K562 (cell line): ENCODE measurements around the gene DPEP2. TPM values are rescaled to one million over a fixed set of nuclear protein-coding genes. Genes with fewer than 3 reads are reported as not detected.
A peak's percentile ranks its signal among the peaks of the same experiment; 100 is the strongest.

Experiments
- ARNT ChIP-seq, 2 experiments: fragments of 450-650 bp; IDR thresholded peaks; 2 replicates each; pipeline ENCODE4 v1.6.1; 2016; ENCODE audit warnings: mild to moderate bottlenecking in 1 of 2
- CREB1 ChIP-seq, 2 experiments: sonication (generic) in 1 of 2; formaldehyde crosslinking in 1 of 2; IDR thresholded peaks; 2 replicates each; pipeline versions ENCODE4 v1.6.1 to v1.8.0; 2012 to 2022; ENCODE audit warnings: inconsistent platforms in 1 of 2, mild to moderate bottlenecking in 1 of 2, missing genetic modification reagents in 1 of 2, moderate library complexity in 1 of 2
- KAT2B ChIP-seq: IDR thresholded peaks from one replicate; pipeline ENCODE4 v1.6.1; 2012; ENCODE audit warnings: low read depth, mild to moderate bottlenecking, control low read depth, inconsistent platforms, low read length, moderate library complexity
- KLF1 ChIP-seq: fragments of 450-650 bp; IDR thresholded peaks from 2 replicates; pipeline ENCODE4 v1.6.1; 2016; ENCODE audit warnings: missing genetic modification characterization, missing compliant biosample characterization
- KLF13 ChIP-seq: fragments of 450-650 bp; IDR thresholded peaks from 2 replicates; pipeline ENCODE4 v1.6.1; 2016; ENCODE audit warnings: missing genetic modification characterization, low read depth, mild to moderate bottlenecking, missing compliant biosample characterization, moderate library complexity, borderline replicate concordance
- MYC ChIP-seq, 2 experiments: fragments of 250-450 bp in 1 of 2; sonication (Bioruptor Pico) in 1 of 2; IDR thresholded peaks; 2 replicates each; pipeline versions ENCODE4 v1.5.1 to v1.6.1; 2012 to 2021; ENCODE audit warnings: low read depth in 2 of 2, borderline replicate concordance in 1 of 2, improper control_type of control experiment in 1 of 2, low read length in 1 of 2, mild to moderate bottlenecking in 1 of 2, moderate library complexity in 1 of 2
- PHF20 ChIP-seq: fragments of 450-650 bp; IDR thresholded peaks from 2 replicates; pipeline ENCODE4 v1.6.1; 2018; ENCODE audit not compliant: partially characterized antibody
- RBFOX2 ChIP-seq: fragments of 200-400 bp; formaldehyde crosslinking; IDR thresholded peaks from 2 replicates; pipeline ENCODE4 v1.6.1; 2017; ENCODE audit warnings: low read depth, mild to moderate bottlenecking, low read length, moderate library complexity
- SMAD3 ChIP-seq: fragments of 450-650 bp; formaldehyde crosslinking; conservative IDR thresholded peaks from 2 replicates; pipeline ENCODE4 v1.4.0; 2020; ENCODE audit warnings: mild to moderate bottlenecking
- SMC3 ChIP-seq: conservative IDR thresholded peaks from 2 replicates; pipeline ENCODE4 v1.6.1; 2011; ENCODE audit warnings: low read depth, low read length, improper control_type of control experiment; ENCODE audit not compliant: insufficient read depth
- TCF15 ChIP-seq: fragments of 250-450 bp; sonication (Bioruptor Pico); IDR thresholded peaks from 2 replicates; pipeline ENCODE4 v1.8.0; 2022; ENCODE audit warnings: moderate library complexity, mild to moderate bottlenecking, inconsistent platforms
- U2AF1 ChIP-seq: fragments of 200-400 bp; formaldehyde crosslinking; optimal IDR thresholded peaks from 2 replicates; pipeline ENCODE3; 2017; ENCODE audit warnings: mild to moderate bottlenecking, low read depth, low read length, moderate library complexity
- ZBTB33 ChIP-seq: sonication (generic); formaldehyde crosslinking; IDR thresholded peaks from 2 replicates; pipeline ENCODE4 v1.8.1; 2023; ENCODE audit warnings: mild to moderate bottlenecking, missing genetic modification reagents
- ZNF134 ChIP-seq: fragments of 250-450 bp; sonication (Bioruptor Pico); conservative IDR thresholded peaks from 2 replicates; pipeline ENCODE4 v1.4.0; 2020
- ZNF280A ChIP-seq: fragments of 450-650 bp; IDR thresholded peaks from 2 replicates; pipeline ENCODE4 v1.6.1; 2018; ENCODE audit warnings: mild to moderate bottlenecking, low read depth; ENCODE audit not compliant: partially characterized antibody
- ZNF384 ChIP-seq: IDR thresholded peaks from 2 replicates; pipeline ENCODE4 v1.6.1; 2012; ENCODE audit warnings: low read depth, low read length, improper control_type of control experiment
- ZNF518B ChIP-seq: fragments of 250-450 bp; sonication (Bioruptor Pico); IDR thresholded peaks from 2 replicates; pipeline ENCODE4 v1.5.0; 2021; ENCODE audit warnings: mild to moderate bottlenecking, moderate library complexity
- polyA plus RNA-seq, 8 experiments: library from polyadenylated mRNA; depleted of rRNA in 4 of 8; stranded (reverse) in 5 of 8; unstranded in 3 of 8; fragments of >200 nt; fragmentation: Nextera tagmentation in 2 of 8; fragmentation: Illumina TruSeq in 1 of 8; extraction: Ambion mirVana in 2 of 8; extraction: Trizol in 1 of 8; gene quantifications; 2 replicates each; pipeline versions ENCODE4 v1.2.1 to v1.2.3, GENCODE V29; 2011 to 2014; ENCODE audit warnings: inconsistent platforms in 1 of 8, missing spikeins in 1 of 8
- total RNA-seq, 7 experiments: library from RNA; depleted of rRNA in 6 of 7; stranded (reverse); fragments of >200 nt in 6 of 7; fragmentation: Illumina TruSeq in 2 of 7; extraction: Trizol in 2 of 7; gene quantifications; 2 replicates each; pipeline versions ENCODE4 v1.2.1 to v1.2.3, GENCODE V29; 2011 to 2021; ENCODE audit warnings: low replicate concordance in 1 of 7

Gene DPEP2
- total and polyA plus RNA-seq, 9 of the 15 experiments (the other 6 are each of a cell fraction or from before 2014, with no cell fraction given) = 0.14 to 1.2 (median 0.38) TPM

- TF ChIP-seq CREB1 (IDR thresholded peaks at IDR 0.05) (peak; percentile 57; the same call in 1 of the 2 replicates), CREB1 (CRISPR knock-in tag; IDR thresholded peaks at IDR 0.05) (peak; percentile 89), ZNF518B (CRISPR knock-in tag) (no peak), ZNF280A (no peak), KLF13 (tag) (peak; percentile 51; the same call in 1 of the 2 replicates), TCF15 (CRISPR knock-in tag) (peak; percentile 69; the same call in 1 of the 2 replicates), MYC (IDR thresholded peaks at IDR 0.05; ENCODE audit: low read depth, low read length) (peak; percentile 88), MYC (CRISPR knock-in tag; IDR thresholded peaks at IDR 0.05; ENCODE audit: borderline replicate concordance, low read depth) (peak; percentile 76; the same call in 1 of the 2 replicates), U2AF1 (no peak), ZBTB33 (CRISPR knock-in tag) (peak; percentile 73), RBFOX2 (peak; percentile 83), ARNT (IDR thresholded peaks at IDR 0.05) (peak in 1 of 2 experiments; percentile 23; a peak in 1 of 4 replicates), KAT2B (peak; percentile 96), SMC3 (peak; percentile 92), KLF1 (tag) (peak; percentile 92), ZNF384 (no peak), SMAD3 (CRISPR knock-in tag) (peak; percentile 75; the same call in 1 of the 2 replicates), PHF20 (peak; percentile 58), ZNF134 (CRISPR knock-in tag) (0 out of 2 replicates have a peak, but pooled peaks have one; percentile 29)
Measured at GRCh38 chr16:67993207-67994039, 5.9 kb downstream of the DPEP2 start (continued).
